ENCODE measurements around the gene MYL5. TPM values are rescaled to one million over a fixed set of nuclear protein-coding genes. Genes with fewer than 3 reads are reported as not detected.

MYL5 gene
- total and polyA plus RNA-seq, 4 donors: 2.4 to 5.0 (median 4.7) TPM

DNA sequence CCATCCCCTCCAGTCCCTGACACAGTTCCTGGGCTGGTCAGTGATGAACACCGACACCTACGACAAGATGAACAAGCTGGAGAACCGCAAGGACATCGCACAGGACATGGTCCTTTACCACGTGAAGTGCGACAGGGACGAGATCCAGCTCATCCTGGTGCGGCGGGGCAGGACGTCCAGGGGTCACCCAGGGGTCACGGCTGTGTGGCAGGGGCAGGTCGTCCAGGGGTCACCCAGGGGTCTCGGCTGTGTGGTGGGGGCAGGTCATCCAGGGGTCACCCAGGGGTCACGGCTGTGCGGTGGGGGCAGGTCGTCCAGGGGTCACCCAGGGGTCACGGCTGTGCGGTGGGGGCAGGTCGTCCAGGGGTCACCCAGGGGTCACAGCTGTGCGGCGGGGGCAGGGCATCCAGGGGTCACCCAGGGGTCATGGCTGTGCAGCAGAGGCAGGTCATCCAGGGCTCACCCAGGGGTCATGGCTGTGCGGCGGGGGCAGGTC, 17.0 kb upstream of the MYL5 start:
- Histone ChIP-seq H3K4me3 (ENCODE audit: low read depth in 1 of 3, low read length in 3 of 3) (no peak overlapping the region), H3K27me3 (ENCODE audit: control insufficient read depth in 4 of 4, insufficient read depth in 4 of 4, low read length in 3 of 4) (peaks cover 0 to 2% (median 0%) of the 10 kb centered on the region in 4 donors), H3K36me3 (ENCODE audit: control insufficient read depth in 4 of 4, insufficient read depth in 3 of 4, low read depth in 1 of 4, low read length in 3 of 4) (no peaks in the 10 kb centered on the region), H3K9me3 (ENCODE audit: control insufficient read depth in 4 of 4, low read length in 3 of 4) (no peaks in the 10 kb centered on the region), H3K4me1 (ENCODE audit: control insufficient read depth in 4 of 4, insufficient read depth in 4 of 4, low read length in 3 of 4) (no peaks in the 10 kb centered on the region), H3K9ac (ENCODE audit: low read depth in 1 of 2, low read length in 2 of 2) (no peak overlapping the region), H3K27ac (ENCODE audit: low read depth in 1 of 2, low read length in 2 of 2) (no peak overlapping the region)
- no peak for DNase-seq (ENCODE audit: low spot score)
- 80% methylated on average over 23 of the region's 23 CpGs for WGBS
- no peak for TF ChIP-seq SP1 (IDR thresholded peaks at IDR 0.05)
- TF ChIP-seq HNF4G (IDR thresholded peaks at IDR 0.05): no peak
- TF ChIP-seq TAF1 (conservative IDR thresholded peaks at IDR 0.05): no peak
- TF ChIP-seq YY1 (IDR thresholded peaks at IDR 0.05): no peak
- TF ChIP-seq NR2F2 (IDR thresholded peaks at IDR 0.05): no peak
- TF ChIP-seq RXRA (IDR thresholded peaks at IDR 0.05): no peak
- TF ChIP-seq, protein P1, sequence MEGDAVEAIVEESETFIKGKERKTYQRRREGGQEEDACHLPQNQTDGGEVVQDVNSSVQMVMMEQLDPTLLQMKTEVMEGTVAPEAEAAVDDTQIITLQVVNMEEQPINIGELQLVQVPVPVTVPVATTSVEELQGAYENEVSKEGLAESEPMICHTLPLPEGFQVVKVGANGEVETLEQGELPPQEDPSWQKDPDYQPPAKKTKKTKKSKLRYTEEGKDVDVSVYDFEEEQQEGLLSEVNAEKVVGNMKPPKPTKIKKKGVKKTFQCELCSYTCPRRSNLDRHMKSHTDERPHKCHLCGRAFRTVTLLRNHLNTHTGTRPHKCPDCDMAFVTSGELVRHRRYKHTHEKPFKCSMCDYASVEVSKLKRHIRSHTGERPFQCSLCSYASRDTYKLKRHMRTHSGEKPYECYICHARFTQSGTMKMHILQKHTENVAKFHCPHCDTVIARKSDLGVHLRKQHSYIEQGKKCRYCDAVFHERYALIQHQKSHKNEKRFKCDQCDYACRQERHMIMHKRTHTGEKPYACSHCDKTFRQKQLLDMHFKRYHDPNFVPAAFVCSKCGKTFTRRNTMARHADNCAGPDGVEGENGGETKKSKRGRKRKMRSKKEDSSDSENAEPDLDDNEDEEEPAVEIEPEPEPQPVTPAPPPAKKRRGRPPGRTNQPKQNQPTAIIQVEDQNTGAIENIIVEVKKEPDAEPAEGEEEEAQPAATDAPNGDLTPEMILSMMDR (IDR thresholded peaks at IDR 0.05; ENCODE audit: low read depth, low read length, missing input control): no peak
- TF ChIP-seq, protein P2, sequence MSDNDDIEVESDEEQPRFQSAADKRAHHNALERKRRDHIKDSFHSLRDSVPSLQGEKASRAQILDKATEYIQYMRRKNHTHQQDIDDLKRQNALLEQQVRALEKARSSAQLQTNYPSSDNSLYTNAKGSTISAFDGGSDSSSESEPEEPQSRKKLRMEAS (IDR thresholded peaks at IDR 0.05): no peak
- TF ChIP-seq FOXA1 (IDR thresholded peaks at IDR 0.05): no peak
- TF ChIP-seq HNF4A (conservative IDR thresholded peaks at IDR 0.05): no peak
- no peak for TF ChIP-seq FOXA2 (IDR thresholded peaks at IDR 0.05)
- no peak for TF ChIP-seq GABPA (IDR thresholded peaks at IDR 0.05 in 1 of 2, conservative IDR thresholded peaks at IDR 0.05 in 1 of 2)
- TF ChIP-seq, protein P3, sequence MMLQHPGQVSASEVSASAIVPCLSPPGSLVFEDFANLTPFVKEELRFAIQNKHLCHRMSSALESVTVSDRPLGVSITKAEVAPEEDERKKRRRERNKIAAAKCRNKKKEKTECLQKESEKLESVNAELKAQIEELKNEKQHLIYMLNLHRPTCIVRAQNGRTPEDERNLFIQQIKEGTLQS (IDR thresholded peaks at IDR 0.05): no peak
- TF ChIP-seq RAD21 (IDR thresholded peaks at IDR 0.05): no peak
- TF ChIP-seq ZBTB33 (IDR thresholded peaks at IDR 0.05): no peak
- no peak for TF ChIP-seq REST (IDR thresholded peaks at IDR 0.05)
- TF ChIP-seq JUND (IDR thresholded peaks at IDR 0.05): no peak
- TF ChIP-seq EGR1 (IDR thresholded peaks at IDR 0.05; ENCODE audit: low read depth in 2 of 2): no peak

Measured in liver (tissue), 9 donors.